SU-DHL-6 (cell line): ENCODE results near the gene LY9.
A peak's percentile ranks its signal among the peaks of the same experiment; 100 is the strongest.

Experiments used
- H2AFZ ChIP-seq: fragments of 200-600 bp; sonication (generic); 2 replicates; pipeline ENCODE4 v1.6.1; 2014; ENCODE audit warnings: low read depth, mild to moderate bottlenecking, moderate library complexity, mixed read lengths, antibody characterized with exemption, low read length; ENCODE audit not compliant: severe bottlenecking
- H3F3A ChIP-seq: fragments of 200-600 bp; shearing (Covaris generic); 2 replicates; pipeline ENCODE4 v1.6.0; 2016; ENCODE audit warnings: antibody characterized with exemption, mild to moderate bottlenecking; ENCODE audit not compliant: insufficient read depth
- H3K27ac ChIP-seq: fragments of 200-600 bp; sonication (generic); 2 replicates; pipeline ENCODE4 v1.5.1; 2016; ENCODE audit warnings: low read depth, mild to moderate bottlenecking, low read length, moderate library complexity, mixed read lengths
- H3K27me3 ChIP-seq: fragments of 200-600 bp; sonication (generic), shearing (Covaris generic); 2 replicates; pipeline ENCODE4 v1.6.0; 2014; ENCODE audit warnings: mild to moderate bottlenecking, low read length
- H3K36me3 ChIP-seq: fragments of 200-600 bp; sonication (generic); 2 replicates; pipeline ENCODE4 v1.6.1; 2014; ENCODE audit warnings: mild to moderate bottlenecking, low read length, mixed read lengths
- H3K4me2 ChIP-seq: fragments of 300-600, 200-600 bp; shearing (Covaris generic), sonication (generic); 2 replicates; pipeline ENCODE4 v1.6.0; 2014; ENCODE audit warnings: low read length, low read depth, mild to moderate bottlenecking; ENCODE audit not compliant: poor library complexity, severe bottlenecking
- H3K4me3 ChIP-seq: fragments of 200-600 bp; sonication (generic); 2 replicates; pipeline ENCODE4 v1.5.1; 2014; ENCODE audit warnings: antibody characterized with exemption, low read length, mild to moderate bottlenecking, mixed read lengths; ENCODE audit not compliant: insufficient read depth, poor library complexity, severe bottlenecking
- H3K79me2 ChIP-seq: fragments of 200-600 bp; sonication (generic); 2 replicates; pipeline ENCODE4 v1.6.1; 2014; ENCODE audit warnings: mild to moderate bottlenecking, low read length, moderate library complexity; ENCODE audit not compliant: insufficient read depth
- H3K9ac ChIP-seq: fragments of 200-600 bp; sonication (generic); 2 replicates; pipeline ENCODE4 v1.7.0; 2014; ENCODE audit warnings: mild to moderate bottlenecking, low read length
- H3K9me2 ChIP-seq: fragments of 200-600 bp; sonication (generic); replicated peaks from 2 replicates; pipeline ENCODE4 v1.6.1; 2014; ENCODE audit warnings: low read length; ENCODE audit not compliant: insufficient read depth
- H3K9me3 ChIP-seq: fragments of 200-600 bp; sonication (generic); 2 replicates; pipeline ENCODE4 v1.6.1; 2014; ENCODE audit warnings: low read length, mixed read lengths; ENCODE audit not compliant: insufficient read depth
- H4K20me1 ChIP-seq: fragments of 200-600 bp; sonication (generic); 2 replicates; pipeline ENCODE4 v1.6.1; 2014; ENCODE audit warnings: low read depth, mild to moderate bottlenecking, antibody characterized with exemption, low read length, moderate library complexity, mixed read lengths
- CTCF ChIP-seq: fragments of 200-600 bp; sonication (generic); IDR thresholded peaks from one replicate; pipeline ENCODE4 v1.5.1; 2017; ENCODE audit warnings: antibody characterized with exemption, mild to moderate bottlenecking, low read length, moderate library complexity; ENCODE audit not compliant: insufficient read depth, poor library complexity, severe bottlenecking
- EZH2phosphoT487 ChIP-seq: fragments of 200-600 bp; sonication (generic), shearing (Covaris generic); conservative IDR thresholded peaks from 2 replicates; pipeline ENCODE4 v1.6.1; 2018; ENCODE audit warnings: mild to moderate bottlenecking, antibody characterized with exemption, low read length, moderate library complexity, mixed read lengths

The LY9 gene

GRCh38 chr1:160777486-160778089, 18.4 kb upstream of the LY9 start:
- no peaks in the 10 kb centered on the region for H3K36me3 ChIP-seq
- no peak overlapping the region for H3K4me2 ChIP-seq
- no peaks in the 10 kb centered on the region for H3K79me2 ChIP-seq
- H3K4me3 ChIP-seq = no peak overlapping the region
- H3K9me3 ChIP-seq = no peaks in the 10 kb centered on the region
- no peak overlapping the region for H3K9ac ChIP-seq
- H2AFZ ChIP-seq = no peak overlapping the region
- H4K20me1 ChIP-seq = no peaks in the 10 kb centered on the region
- TF ChIP-seq EZH2phosphoT487 = no peak
- peak; percentile 50 for TF ChIP-seq CTCF
- no peaks in the 10 kb centered on the region for H3F3A ChIP-seq
- no peak overlapping the region for H3K27ac ChIP-seq
- H3K9me2 ChIP-seq = no peaks in the 10 kb centered on the region
- no peaks in the 10 kb centered on the region for H3K27me3 ChIP-seq

- H3K4me3 ChIP-seq = no peak overlapping the region
- no peak overlapping the region for H3K4me2 ChIP-seq
- no peak overlapping the region for H2AFZ ChIP-seq
- no peaks in the 10 kb centered on the region for H4K20me1 ChIP-seq
- H3K9ac ChIP-seq = no peak overlapping the region
- H3K79me2 ChIP-seq = no peaks in the 10 kb centered on the region
- H3K27me3 ChIP-seq = no peaks in the 10 kb centered on the region
- H3K9me2 ChIP-seq = no peaks in the 10 kb centered on the region
- H3K27ac ChIP-seq = no peak overlapping the region
- H3K36me3 ChIP-seq = no peaks in the 10 kb centered on the region
- TF ChIP-seq CTCF = no peak
- TF ChIP-seq EZH2phosphoT487 = no peak
- H3K9me3 ChIP-seq = no peaks in the 10 kb centered on the region
- H3F3A ChIP-seq = no peaks in the 10 kb centered on the region
Measured at GRCh38 chr1:160778976-160779375, 17.0 kb upstream of the LY9 start.

- no peak overlapping the region for H3K27ac ChIP-seq
- TF ChIP-seq EZH2phosphoT487 (no peak), CTCF (peak; percentile 58)
- H3K36me3 ChIP-seq = no peaks in the 10 kb centered on the region
- H3K27me3 ChIP-seq = no peaks in the 10 kb centered on the region
- H3K79me2 ChIP-seq = no peaks in the 10 kb centered on the region
- no peaks in the 10 kb centered on the region for H4K20me1 ChIP-seq
- no peak overlapping the region for H3K4me3 ChIP-seq
- H3K4me2 ChIP-seq = no peak overlapping the region
- H2AFZ ChIP-seq = no peak overlapping the region
- no peak overlapping the region for H3K9ac ChIP-seq
- H3K9me2 ChIP-seq = no peaks in the 10 kb centered on the region
- H3F3A ChIP-seq = no peaks in the 10 kb centered on the region
- no peaks in the 10 kb centered on the region for H3K9me3 ChIP-seq
Measured at GRCh38 chr1:160779626-160780397, 16.2 kb upstream of the LY9 start.
